Small intestine (tissue), 7 donors: Measurements from ENCODE around the gene TGFB2. TPM values are rescaled to one million over a fixed set of nuclear protein-coding genes. Genes with fewer than 3 reads are reported as not detected.
A peak's percentile ranks its signal among the peaks of the same experiment; 100 is the strongest.

Experiments used
- DNase-seq, 2 donors: peaks; one replicate each; pipeline versions ENCODE4 v3.0.0 to v3.0.0-alpha.2; 2013
- FAIRE-seq: peaks from 2 replicates; lab custom pipeline; 2012; peaks lifted over from hg19 to GRCh38; lab: Jason Lieb, UNC
- H3K27ac ChIP-seq, 3 donors: one replicate each; pipeline ENCODE4 v1.5.1; 2013; ENCODE audit warnings: low read length in 2 of 3, mild to moderate bottlenecking in 2 of 3, control low read depth in 1 of 3, inconsistent platforms in 1 of 3, low read depth in 1 of 3, moderate library complexity in 1 of 3
- H3K27me3 ChIP-seq, 3 donors: one replicate each; pipeline ENCODE4 v1.6.1; 2013; ENCODE audit warnings: low read length in 3 of 3, inconsistent platforms in 1 of 3; ENCODE audit not compliant: control insufficient read depth in 3 of 3, insufficient read depth in 3 of 3
- H3K36me3 ChIP-seq, 3 donors: one replicate each; pipeline ENCODE4 v1.6.1; 2013; ENCODE audit warnings: low read length in 3 of 3, inconsistent platforms in 1 of 3, low read depth in 1 of 3, mild to moderate bottlenecking in 1 of 3, moderate library complexity in 1 of 3; ENCODE audit not compliant: control insufficient read depth in 3 of 3, insufficient read depth in 2 of 3
- H3K4me1 ChIP-seq, 3 donors: one replicate each; pipeline ENCODE4 v1.6.1; 2013; ENCODE audit warnings: low read length in 2 of 3, inconsistent platforms in 1 of 3, low read depth in 1 of 3, mild to moderate bottlenecking in 1 of 3, moderate library complexity in 1 of 3; ENCODE audit not compliant: control insufficient read depth in 3 of 3, insufficient read depth in 2 of 3
- H3K4me3 ChIP-seq, 3 donors: one replicate each; pipeline ENCODE4 v1.5.1; 2013; ENCODE audit warnings: low read length in 3 of 3, control low read depth in 1 of 3, inconsistent platforms in 1 of 3, low read depth in 1 of 3, mild to moderate bottlenecking in 1 of 3, moderate library complexity in 1 of 3
- H3K9me3 ChIP-seq, 2 donors: one replicate each; pipeline ENCODE4 v1.6.1; 2013; ENCODE audit warnings: low read depth in 1 of 2, low read length in 1 of 2; ENCODE audit not compliant: control insufficient read depth in 2 of 2, insufficient read depth in 1 of 2
- WGBS, 3 donors: extraction: QIAGEN DNeasy Blood & Tissue Kit; methylation state at CpG; one replicate each; pipeline ENCODE4 v1.1.7; 2013; 5-methylcytosine and 5-hydroxymethylcytosine counted together
- polyA plus RNA-seq, 4 donors: library from polyadenylated mRNA; stranded (reverse) in 3 of 4; unstranded in 1 of 4; fragments of 200-250 nt in 3 of 4; fragments of 120-200 nt in 1 of 4; gene quantifications; one replicate each; pipeline versions ENCODE4 v1.2.1 to v1.2.3, GENCODE V29; 2013
- donor health status: healthy with polysubstance abuse.
- donor health status: control.
- donor health status: control.
- donor health status: Bipolar disorder and iron deficiency.
- donor health status: healthy.

The TGFB2 gene
- polyA plus RNA-seq, 4 donors, result 0.49 to 0.95 (median 0.81) TPM; not detected in 1

- no peak for DNase-seq
- Histone ChIP-seq H3K36me3 (no peaks in the 10 kb centered on the region), H3K9me3 (no peaks in the 10 kb centered on the region), H3K4me1 (no peaks in the 10 kb centered on the region), H3K27me3 (peaks cover 0 to 2% (median 0%) of the 10 kb centered on the region in 3 donors), H3K27ac (no peak overlapping the region), H3K4me3 (no peak overlapping the region)
- WGBS, 3 donors, result 85 to 93% (median 93%) methylated on average over 11 of the region's 11 CpGs
- no peak for FAIRE-seq
These were observed 49.3 kb downstream of the TGFB2 start for GRCh38 chr1:218394416-218394815.

- 78 to 94% (median 84%) methylated on average over 2 of the region's 2 CpGs for WGBS, 3 donors
- Histone ChIP-seq H3K9me3 (no peaks in the 10 kb centered on the region), H3K27ac (no peak overlapping the region), H3K27me3 (peaks cover 0 to 2% (median 0%) of the 10 kb centered on the region in 3 donors), H3K4me1 (no peaks in the 10 kb centered on the region), H3K4me3 (no peak overlapping the region), H3K36me3 (no peaks in the 10 kb centered on the region)
- no peak for DNase-seq
- no peak for FAIRE-seq
These were observed 49.9 kb downstream of the TGFB2 start for GRCh38 chr1:218394989-218395388.

GRCh38 chr1:218395916-218396315 lies 50.8 kb downstream of the TGFB2 start:
- DNase-seq (no peak), FAIRE-seq (no peak)
- no peaks in the 10 kb centered on the region for H3K36me3 ChIP-seq
- peaks cover 0 to 2% of the 10 kb centered on the region in 2 donors for H3K9me3 ChIP-seq
- 74 to 87% (median 86%) methylated on average over 1 of the region's 1 CpG for WGBS, 3 donors
- no peak overlapping the region for H3K4me3 ChIP-seq
- H3K27me3 ChIP-seq, result peaks cover 0 to 2% (median 2%) of the 10 kb centered on the region in 3 donors
- no peaks in the 10 kb centered on the region for H3K4me1 ChIP-seq
- no peak overlapping the region for H3K27ac ChIP-seq

- WGBS, 3 donors, result 18 to 60% (median 38%) methylated on average over 8 of the region's 8 CpGs
- Histone ChIP-seq H3K4me3 (no peak overlapping the region), H3K27me3 (peaks cover 0 to 2% (median 0%) of the 10 kb centered on the region in 3 donors), H3K4me1 (no peaks in the 10 kb centered on the region), H3K27ac (no peak overlapping the region), H3K36me3 (no peaks in the 10 kb centered on the region), H3K9me3 (peaks cover 0 to 2% of the 10 kb centered on the region in 2 donors)
- FAIRE-seq (no peak), DNase-seq (no peak)
These were observed 52.7 kb downstream of the TGFB2 start for GRCh38 chr1:218397752-218398339.

DNA sequence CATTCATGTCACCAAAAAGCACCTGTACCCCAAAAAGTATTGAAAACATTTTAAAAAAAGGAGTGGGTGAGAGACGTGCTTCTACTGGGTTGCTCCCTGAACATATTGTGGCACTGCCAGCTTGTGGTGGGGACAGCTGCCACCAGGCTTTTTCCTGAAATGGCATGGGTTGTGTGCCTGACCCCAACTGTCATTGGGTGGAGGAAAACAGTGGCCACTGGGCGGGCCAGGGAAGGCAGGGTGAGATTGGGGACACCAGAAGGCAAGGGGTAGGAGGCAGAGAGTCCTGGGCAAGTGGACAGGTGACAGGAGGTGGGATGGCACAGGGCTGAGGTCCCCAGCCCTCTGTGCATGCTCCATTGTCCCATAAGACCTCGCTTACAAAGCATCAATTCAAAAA lies 55.5 kb downstream of the TGFB2 start:
- no peak overlapping the region for H3K4me3 ChIP-seq
- no peaks in the 10 kb centered on the region for H3K4me1 ChIP-seq
- no peaks in the 10 kb centered on the region for H3K36me3 ChIP-seq
- no peak overlapping the region for H3K27ac ChIP-seq
- WGBS, 3 donors, result 75 to 85% (median 79%) methylated on average over 3 of the region's 3 CpGs
- no peak for FAIRE-seq
- no peak for DNase-seq
- peaks cover 0 to 2% (median 0%) of the 10 kb centered on the region in 3 donors for H3K27me3 ChIP-seq
- H3K9me3 ChIP-seq, result peaks cover 0 to 2% of the 10 kb centered on the region in 2 donors

DNA sequence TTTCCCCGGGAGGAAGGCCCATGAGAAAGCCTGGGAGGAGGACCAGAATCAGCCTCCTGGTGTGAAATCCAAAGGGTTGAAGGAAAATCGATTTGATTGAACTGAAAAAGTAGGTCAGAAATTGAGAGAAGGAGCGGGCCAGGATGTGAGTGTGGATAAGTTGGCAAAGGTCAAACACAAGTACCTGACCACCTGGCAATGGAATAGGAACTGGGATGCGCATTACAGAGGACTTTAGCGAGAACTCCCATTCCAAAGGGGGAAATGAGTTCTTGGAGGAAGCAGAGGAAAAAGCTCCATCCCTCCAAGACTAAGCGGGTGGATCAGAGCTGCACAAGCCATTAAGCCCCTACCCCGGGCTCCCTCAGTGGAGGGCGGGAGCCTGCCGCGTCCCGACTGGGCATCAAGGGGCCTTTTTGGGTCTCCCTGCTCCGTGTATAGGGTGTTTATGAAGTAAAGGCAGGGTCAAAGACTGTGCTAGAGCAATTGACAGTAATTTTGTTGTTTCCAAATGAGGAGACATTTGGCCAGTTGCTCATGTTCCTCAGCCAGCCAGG lies 56.4 kb downstream of the TGFB2 start:
- no peak overlapping the region for H3K4me3 ChIP-seq
- peaks cover 0 to 2% of the 10 kb centered on the region in 2 donors for H3K9me3 ChIP-seq
- FAIRE-seq (no peak), DNase-seq (no peak)
- peaks cover 0 to 2% (median 0%) of the 10 kb centered on the region in 3 donors for H3K27me3 ChIP-seq
- H3K27ac ChIP-seq, result peak overlapping the region in 2 of 3 donors; percentile 18 to 29
- no peaks in the 10 kb centered on the region for H3K36me3 ChIP-seq
- no peaks in the 10 kb centered on the region for H3K4me1 ChIP-seq
- 74 to 88% (median 86%) methylated on average over 12 of the region's 12 CpGs for WGBS, 3 donors

DNA sequence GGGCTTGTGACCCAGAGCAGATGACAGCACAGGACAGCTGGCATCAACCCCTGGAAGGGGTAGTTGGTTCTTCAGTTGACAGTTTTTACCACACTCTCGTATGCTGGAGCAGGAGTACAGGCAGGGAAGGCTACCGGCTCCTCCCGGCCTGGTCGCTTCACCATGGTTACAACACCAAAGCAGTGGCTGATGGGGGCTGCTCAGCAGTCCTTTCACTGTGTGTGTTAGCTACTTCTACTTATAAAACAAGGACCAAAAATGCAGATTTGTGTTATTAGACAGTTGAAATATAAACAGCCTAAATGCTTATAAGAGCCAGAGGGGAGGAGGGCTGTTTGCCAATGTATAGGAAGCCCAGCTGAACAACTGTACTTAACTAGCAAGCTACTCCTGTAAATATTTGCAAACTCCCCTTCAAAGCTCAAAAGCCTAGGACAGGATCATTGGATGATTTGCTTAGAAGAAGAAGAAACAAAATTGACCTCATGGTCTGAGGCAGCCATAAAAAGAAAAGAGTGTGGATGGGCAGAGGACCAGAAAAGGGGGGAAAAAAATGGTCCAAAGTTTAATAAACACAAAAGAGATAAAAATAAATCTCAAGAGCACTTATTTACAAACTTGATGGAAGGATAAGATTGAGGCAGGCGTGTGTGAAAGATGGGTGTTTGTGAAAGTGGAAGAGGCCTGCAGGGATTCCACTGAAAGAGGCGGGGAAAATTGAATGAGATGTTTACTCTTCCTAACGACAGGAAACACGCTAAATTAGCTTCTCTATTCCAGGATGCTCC lies 57.1 kb downstream of the TGFB2 start:
- H3K27ac ChIP-seq, result peak overlapping the region in 2 of 3 donors; percentile 18 to 29
- H3K27me3 ChIP-seq, result peaks cover 0 to 2% (median 0%) of the 10 kb centered on the region in 3 donors
- no peaks in the 10 kb centered on the region for H3K36me3 ChIP-seq
- no peak for FAIRE-seq
- DNase-seq, result peak in 1 of 2 donors; percentile 44
- H3K4me3 ChIP-seq, result no peak overlapping the region
- H3K4me1 ChIP-seq, result no peaks in the 10 kb centered on the region
- H3K9me3 ChIP-seq, result peaks cover 0 to 2% of the 10 kb centered on the region in 2 donors
- 57 to 71% (median 70%) methylated on average over 8 of the region's 8 CpGs for WGBS, 3 donors

DNA sequence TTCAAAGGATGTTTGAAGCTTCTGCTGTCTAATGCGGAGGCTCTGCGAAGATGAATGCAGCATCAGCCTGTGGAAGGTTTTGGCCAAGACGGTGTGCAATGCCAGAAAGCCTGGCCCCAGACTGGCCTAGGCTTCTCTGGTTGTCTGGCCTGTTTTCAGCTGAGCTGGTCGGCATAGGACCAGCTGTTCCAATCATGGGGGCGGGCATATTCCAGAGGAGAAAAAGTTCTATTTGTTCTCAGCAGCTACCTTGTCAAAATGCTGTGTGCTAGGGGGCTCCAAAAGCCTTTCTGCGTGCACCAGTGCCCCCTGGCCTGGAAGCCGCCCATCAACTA lies 57.6 kb downstream of the TGFB2 start:
- H3K36me3 ChIP-seq, result no peaks in the 10 kb centered on the region
- 62 to 83% (median 82%) methylated on average over 7 of the region's 7 CpGs for WGBS, 3 donors
- H3K27ac ChIP-seq, result no peak overlapping the region
- no peak overlapping the region for H3K4me3 ChIP-seq
- DNase-seq, result no peak
- H3K4me1 ChIP-seq, result no peaks in the 10 kb centered on the region
- no peak for FAIRE-seq
- H3K9me3 ChIP-seq, result peaks cover 0 to 2% of the 10 kb centered on the region in 2 donors
- H3K27me3 ChIP-seq, result peaks cover 0 to 2% (median 0%) of the 10 kb centered on the region in 3 donors
